HG02642 (cell line): ENCODE measurements around the gene COPZ2.

Source experiments
- ATAC-seq: cut with Tn5 transposase; IDR thresholded peaks from one replicate; pipeline ENCODE4 v1.9.1; 2021; ENCODE audit warnings: mild to moderate bottlenecking; ENCODE audit not compliant: unreplicated experiment, poor library complexity

Gene COPZ2

DNA sequence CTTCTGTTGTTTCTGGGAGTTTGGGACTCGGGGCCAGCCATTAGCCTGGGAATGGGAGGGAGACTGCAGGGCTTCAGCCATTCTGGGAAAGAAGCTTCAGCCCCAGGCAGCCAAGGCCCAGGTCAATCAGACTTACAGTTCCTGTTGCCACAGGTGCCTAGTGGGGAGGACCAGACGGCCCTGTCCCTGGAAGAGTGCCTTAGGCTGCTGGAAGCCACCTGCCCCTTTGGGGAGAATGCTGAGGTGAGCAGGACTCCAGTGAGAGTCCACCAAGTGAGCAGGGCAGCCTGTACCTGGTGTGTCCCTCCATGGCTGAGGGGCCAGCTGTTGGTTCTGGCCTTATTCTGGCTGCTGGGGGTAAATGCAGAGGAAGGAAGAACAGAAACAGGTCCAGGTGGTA is 19.3 kb upstream of the COPZ2 start:
- no peak for ATAC-seq

DNA sequence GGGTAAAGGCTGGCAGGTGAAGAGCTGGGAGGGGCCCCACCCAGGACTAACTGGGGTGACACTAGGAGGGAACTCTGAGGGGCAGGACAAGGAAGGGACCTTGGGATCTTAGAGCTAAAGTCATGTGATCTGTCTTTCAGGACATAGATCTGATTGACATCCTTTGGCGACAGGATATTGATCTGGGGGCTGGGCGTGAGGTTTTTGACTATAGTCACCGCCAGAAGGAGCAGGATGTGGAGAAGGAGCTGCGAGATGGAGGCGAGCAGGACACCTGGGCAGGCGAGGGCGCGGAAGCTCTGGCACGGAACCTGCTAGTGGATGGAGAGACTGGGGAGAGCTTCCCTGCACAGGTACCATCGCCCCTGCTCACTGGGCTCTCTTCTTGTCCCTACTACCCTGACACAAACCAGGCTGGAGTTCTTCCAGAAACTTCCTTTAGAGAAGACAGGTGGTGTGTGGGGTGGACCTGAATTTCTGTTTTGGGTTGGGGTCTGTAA is 18.7 kb upstream of the COPZ2 start:
- no peak for ATAC-seq

DNA sequence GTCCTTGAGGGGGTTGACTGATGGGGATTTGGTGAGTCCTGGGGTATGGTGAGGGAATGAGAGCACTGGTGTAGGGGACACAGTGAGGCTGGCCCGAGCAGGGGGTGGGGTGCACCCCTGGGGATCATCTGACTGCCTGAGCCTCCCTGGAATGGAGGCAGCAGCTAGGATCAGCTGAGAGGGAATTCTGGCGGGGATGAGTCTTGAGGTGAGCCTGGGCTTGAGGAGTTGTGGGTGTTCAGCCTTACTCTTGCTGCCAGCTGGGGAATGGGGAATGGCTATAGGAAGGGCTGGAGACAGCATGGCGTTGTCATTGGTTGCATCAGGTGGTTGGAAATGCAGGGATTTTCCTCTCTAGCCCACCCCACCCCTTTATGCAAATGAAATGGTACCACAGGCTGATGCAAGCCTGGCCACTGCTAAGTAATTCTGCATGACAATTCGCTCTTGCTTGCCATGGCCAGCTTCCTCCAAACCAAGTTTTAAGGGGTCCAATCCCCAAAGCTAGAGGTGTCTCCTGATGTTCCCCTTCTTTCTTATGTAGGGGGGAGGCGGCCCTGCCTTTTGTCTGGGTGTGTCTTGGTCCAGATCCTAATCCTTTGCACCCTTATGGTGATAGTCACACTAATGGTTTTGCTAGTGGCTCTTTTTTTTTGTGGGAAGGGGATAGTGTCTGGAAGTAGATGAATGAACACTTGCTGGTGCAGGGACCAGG is 18.1 kb upstream of the COPZ2 start:
- peak; percentile 56 for ATAC-seq

DNA sequence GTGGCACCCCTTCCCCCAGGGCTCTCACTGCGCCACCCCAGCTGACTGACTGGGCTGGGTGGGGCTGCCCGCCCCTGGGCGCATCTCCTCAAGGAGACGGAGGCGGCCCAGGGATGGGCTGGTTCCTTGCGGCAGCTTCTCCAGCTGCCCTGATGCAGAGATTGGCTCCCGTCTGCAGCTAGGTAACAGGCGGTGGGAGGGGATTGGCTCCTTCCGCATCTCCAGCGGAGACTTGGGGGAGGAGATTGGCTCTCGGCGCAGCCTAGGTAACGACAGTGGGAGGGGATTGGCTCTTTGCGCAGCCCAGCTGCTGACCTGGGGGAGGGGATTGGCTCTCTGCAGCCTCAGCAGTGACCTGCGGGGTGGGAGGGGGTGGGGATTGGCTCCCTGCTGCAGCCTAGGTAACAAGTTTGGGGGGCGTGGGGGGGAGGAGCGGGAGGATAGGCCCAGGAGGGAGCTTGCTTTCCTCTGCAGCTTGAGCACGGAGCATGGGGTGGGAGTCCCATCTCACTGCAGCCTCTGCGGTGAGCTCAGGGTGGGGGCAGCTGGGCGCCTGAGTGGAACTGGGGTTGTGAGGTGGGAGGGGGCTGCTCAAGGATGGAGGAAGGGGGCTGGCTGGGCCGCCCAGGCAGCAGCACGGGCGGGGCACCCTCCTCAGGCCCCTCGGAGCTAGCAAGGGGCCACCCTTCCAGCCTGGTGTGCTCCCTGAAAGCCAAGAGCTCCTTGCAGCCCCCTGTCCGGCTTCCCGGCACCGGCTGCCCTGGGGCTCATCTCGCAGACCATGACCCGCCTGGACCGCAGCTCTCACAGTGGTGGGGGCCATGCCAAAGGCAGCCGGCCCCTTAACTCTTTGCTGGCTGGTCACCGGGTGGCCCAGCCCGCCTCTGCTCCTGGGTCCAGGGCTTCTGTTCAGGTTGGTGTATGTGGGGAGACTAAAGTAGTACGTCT is 16.9 kb upstream of the COPZ2 start:
- no peak for ATAC-seq

DNA sequence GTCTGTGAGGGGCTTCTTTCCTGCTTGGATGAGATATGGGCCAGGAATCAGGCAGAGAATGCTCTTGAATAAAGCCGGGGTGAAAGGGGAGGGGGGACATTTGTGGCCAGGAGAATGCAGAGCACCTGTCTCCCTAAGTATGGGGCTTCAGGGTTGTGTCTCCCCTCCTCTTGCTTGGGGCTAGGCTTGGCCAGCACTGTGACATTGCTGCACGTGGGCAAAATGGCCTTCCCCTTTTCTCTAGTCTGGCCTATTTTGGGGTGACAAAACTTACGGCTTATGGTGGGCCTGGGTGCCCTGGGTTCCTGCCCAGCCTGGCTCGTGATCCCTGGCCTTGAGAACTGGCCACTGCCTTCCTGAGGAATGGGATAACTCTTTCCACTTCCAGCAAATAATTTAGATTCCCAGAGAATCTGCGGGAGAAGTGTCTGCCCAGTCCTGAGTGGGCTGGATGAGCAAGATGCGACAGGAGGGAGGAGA is 16.2 kb upstream of the COPZ2 start:
- ATAC-seq, result no peak

DNA sequence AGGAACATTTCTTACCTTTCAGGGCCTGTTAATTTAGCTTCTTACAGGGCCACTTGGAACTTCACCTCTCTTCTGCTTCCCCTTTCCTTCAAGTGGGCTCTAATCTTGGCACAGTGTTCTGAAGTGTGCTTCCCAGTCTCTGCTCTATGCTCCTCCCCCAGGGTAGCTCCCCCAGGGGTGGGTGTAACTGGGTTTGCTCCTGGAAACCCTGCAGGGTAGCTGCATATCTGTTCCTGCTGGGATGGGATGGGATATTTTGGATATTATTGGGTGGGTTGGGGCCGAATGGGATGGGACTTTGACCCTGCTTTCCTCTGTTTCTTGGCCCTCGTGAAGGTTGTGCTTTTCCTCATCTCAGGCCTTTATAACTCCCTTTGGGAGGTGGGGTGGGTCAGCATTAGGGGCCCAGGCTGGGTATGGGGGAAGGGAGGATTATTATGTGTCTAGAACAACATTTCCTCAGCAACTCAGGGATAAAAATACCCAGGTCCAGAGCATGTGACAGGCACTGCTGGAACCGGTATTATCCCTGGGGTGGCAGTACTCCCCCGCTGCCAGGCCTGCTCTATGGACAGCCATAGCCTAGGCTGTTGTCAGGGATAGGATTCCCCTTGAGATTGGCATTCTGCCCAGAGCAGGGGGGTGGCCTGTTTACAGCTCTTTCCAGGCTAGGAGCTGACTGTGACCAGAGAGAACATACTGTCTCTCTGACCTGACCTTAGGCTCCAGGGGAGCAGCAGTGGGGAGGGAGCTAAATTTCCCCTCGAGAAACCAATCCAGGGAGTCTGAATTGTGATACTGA is 15.6 kb upstream of the COPZ2 start:
- no peak for ATAC-seq

DNA sequence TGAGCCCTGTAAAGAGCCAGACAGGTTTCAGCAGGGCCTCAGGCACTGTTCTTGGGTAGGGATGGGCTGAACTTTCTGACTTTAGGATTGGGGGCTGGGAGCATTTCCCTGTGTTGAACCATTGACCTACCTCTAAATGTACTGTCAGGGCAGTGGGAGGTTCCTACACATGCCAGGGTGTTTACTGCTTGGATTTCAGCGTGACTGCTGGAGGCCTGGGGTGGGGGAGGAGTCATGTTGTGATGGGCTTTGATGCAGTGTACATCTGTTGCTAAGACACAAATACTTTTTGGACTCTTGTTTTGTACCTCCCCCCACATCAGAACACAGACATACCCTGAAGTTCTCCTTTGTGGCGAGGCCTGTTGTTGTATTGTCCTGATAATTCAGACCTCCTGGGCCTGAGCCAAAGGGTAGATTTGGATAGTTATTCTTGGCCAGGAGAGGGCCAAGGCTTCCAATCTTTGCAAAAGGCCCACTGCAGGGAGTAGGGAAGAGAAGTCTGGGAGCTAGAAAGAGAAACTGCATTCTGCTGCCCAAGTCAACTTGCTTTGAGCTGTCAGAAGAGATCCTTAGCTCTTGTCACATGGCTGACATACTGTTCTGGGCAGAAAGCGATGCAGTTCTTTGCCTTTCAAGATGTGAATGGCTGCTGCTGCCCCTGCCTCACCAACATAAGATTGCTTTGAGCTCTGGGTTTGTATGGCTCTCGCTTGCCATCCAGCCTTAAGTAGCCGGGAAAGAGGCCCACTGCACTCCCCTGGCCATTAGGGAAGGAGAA is 14.3 kb upstream of the COPZ2 start:
- no peak for ATAC-seq

DNA sequence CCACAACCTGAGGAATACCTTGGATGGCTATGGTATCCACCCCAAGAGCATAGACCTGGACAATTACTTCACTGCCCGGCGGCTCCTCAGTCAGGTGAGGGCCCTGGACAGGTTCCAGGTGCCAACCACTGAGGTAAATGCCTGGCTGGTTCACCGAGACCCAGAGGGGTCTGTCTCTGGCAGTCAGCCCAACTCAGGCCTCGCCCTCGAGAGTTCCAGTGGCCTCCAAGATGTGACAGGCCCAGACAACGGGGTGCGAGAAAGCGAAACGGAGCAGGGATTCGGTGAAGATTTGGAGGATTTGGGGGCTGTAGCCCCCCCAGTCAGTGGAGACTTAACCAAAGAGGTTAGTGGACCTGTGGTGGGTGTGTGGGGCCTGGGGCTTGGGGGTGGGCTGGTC is 13.7 kb upstream of the COPZ2 start:
- no peak for ATAC-seq

DNA sequence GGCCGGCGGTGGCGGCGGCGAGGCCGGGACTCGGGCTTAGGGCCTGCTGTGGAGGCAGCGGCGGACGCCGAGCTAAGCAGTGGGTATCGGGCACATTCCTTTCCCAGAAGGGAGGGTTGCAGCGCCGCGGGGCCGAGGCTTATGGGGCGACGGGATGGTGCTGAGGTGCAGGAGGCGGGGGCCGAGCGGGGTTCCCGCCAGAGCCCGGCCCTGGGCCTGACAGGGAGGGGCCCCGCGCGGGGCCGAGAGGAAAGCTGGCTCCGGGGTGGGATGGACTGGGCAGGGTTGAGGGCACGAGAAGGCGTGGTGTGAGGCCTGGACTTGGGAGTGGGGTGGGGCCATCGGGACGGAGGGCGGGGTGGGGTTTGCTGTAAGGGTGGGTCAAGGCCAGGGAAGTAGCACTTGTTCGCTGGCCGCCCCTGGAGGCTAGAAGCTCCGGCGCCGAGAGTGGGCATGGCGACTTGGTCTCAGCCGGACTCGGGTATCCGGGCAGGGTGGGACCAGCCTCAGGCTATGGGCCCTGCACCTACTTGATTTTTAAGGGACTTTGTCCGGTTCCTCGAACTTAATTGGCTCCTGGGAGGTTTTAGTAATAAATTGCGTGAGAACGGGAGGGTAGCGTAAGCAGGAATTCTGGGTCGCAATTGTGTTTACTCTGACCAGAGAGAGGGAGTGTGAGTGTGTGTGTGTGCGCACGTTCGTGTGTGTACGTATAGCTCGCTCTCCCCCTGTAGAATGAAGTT is 11.0 kb upstream of the COPZ2 start:
- peak; percentile 42 for ATAC-seq

DNA sequence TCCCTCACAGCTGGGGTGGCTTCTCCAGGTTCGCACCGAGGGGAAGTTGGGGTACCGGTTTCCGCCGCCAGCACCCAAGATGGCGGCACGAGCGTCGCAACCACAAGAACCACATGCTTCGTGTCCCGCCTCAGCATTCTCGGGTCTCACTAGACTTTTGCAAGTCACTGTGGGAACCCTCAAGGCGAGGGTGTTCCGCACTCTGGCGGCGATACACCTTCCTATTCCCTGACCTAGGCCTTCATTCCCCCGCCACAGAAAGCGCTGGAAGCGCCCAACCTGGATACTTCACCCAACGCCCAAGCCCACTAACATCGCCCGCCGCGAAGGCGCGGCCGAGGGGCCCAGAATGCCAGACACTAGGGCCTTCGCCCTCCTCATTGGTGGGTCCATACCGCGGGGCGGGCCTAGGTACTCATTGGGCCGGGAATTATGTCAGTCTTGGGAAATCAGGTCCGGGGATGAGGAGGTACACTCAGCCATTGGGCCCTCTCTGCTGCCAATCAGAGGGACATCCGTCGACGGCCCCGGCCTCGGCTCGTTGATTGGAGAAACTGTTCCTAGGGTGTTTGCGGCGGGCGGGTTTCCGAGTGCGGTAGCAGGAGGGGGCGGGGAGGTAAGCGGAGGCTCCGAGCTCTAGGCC is 10.3 kb upstream of the COPZ2 start, which contains the start of gene NFE2L1:
Gene NFE2L1 (plus strand): TSS at position 619 of the 643 bp plus-strand sequence. CDS start 2,760 bp downstream, outside the sequence.
- ATAC-seq, result peak; percentile 91

DNA sequence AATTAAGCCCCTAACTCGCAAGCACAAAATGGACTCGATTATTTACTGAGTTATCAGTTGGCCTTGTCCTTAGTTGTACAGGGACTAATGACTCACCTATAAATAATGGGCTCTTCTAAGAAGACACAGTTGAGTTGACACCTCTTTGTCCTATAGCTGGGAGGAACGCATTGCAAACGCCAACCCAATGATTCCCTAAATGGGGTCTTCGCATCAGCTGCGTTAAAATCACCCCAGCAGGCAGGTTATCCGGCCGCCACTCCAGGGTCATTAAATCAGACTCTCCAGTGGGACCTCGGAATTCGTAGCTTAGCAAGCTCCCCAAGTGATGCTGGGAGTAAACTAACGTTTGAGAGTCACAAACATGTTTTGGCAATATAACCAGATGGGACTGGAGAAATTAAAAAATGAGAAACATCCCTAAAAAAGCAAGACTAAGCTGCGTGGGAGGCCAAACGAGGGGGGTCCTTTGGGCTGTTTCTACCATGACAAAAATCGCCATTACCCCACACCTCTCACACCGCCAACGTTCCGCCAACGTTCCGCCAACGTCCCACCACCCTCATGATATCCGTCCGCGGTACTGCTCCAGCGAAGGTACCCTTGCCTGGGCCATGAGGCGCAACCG is 9.6 kb upstream of the COPZ2 start:
- no peak for ATAC-seq

DNA sequence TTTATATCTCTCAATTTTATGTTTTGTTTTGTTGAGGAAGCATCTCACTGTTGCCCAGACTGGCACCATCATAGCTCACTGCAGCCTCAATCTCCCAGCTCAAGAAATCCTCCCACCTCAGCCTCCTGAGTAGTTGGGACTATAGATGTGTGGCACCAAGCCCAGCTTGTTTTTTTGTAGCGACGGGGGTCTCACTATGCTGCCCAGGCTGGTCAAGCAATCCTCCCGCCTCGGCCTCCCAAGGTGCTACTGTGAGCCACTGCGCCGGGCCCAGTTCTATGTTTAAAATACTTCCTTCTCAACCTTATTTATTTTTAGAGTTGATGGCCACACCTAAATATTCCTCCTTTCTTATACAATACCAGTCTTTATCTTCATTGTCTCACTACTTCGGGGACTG is 8.7 kb upstream of the COPZ2 start:
- ATAC-seq, result no peak

DNA sequence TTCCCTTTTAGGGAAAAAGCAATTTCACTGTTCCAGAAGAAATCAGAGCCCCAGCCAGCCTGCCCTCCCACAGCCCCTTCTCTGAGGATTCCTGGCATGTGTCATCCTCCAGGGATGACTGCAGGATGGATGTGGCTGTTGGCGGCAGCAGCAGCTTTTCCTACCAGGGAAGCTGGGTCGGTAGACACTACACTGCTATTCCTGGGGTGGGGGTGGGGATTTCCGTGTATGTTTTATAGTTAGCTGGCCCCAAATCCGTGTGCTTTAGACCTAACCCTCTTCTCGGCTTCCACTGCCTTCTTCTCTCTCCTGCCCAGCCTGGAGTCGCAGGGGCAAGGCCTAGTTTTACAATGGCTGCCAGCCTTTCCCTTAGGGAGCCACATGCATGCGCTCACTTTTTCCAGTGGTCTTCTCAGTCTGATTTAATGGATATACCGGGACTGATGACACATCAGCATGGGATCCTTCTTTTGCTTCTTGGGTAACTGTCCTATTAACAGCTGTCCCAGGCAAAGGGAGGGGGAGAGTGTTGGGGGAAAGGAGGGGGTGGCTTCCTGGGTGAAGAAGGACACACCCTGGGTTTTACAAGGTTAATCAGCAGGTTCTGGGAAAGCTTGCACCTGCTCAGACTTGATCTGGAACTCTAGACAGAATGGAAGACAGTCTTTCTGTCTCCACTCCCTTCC is 7.9 kb upstream of the COPZ2 start:
- no peak for ATAC-seq

DNA sequence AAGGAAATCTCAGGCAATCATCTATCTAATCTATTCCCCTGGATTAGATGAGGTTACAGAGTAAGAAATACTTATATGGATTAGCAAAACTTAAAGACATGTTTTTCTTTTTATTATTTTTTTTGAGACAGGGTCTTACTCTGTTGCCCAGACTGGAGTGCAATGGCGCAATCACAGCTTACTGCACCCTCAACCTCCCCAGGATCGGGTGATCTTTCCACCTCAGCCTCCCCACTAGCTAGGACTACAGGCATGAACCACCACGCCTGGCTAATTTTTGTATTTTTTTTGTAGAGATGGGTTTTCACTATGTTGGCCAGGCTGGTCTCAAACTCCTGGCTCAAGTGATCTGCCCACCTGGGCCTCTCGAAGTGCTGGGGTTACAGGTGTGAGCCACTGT is 7.3 kb upstream of the COPZ2 start:
- no peak for ATAC-seq

DNA sequence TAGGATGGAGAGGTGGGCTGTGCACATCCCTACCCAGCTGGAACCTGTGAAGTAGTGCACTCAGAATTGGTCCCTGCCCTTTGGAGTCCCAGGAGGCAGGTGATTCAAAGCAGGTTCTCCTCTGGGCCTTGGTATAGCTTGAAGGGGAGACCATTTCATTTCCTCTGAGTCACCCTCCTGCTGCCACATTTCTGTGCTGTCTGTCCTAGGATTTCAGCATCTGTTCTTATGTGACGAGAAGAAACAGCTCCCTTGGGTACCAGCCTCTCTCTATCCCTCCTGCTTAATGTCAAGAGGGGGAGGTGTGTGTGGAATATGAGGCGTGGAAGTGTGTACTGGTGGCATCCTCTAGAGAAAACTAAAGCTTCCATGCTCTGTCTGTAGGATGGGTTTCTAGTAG is 5.6 kb upstream of the COPZ2 start:
- no peak for ATAC-seq

DNA sequence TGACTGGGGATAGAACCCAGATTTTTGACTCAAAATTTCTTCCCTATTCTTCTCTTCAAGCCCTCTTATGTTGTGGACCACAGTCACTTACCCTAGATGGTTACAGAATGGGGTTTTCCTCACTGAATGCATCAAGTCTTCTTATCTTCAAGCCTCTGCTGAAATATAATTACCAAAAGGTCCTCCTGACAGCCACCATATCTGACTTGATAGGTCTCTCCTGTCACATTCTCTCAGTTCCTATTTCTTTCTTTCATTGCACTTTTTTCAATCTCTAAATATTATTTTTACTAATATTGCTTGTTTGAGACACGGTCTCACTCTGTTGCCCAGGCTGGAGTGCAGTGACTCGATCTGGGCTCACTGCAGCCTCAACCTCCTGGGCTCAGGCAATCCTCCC is 1.1 kb upstream of the COPZ2 start:
- ATAC-seq, result no peak

DNA sequence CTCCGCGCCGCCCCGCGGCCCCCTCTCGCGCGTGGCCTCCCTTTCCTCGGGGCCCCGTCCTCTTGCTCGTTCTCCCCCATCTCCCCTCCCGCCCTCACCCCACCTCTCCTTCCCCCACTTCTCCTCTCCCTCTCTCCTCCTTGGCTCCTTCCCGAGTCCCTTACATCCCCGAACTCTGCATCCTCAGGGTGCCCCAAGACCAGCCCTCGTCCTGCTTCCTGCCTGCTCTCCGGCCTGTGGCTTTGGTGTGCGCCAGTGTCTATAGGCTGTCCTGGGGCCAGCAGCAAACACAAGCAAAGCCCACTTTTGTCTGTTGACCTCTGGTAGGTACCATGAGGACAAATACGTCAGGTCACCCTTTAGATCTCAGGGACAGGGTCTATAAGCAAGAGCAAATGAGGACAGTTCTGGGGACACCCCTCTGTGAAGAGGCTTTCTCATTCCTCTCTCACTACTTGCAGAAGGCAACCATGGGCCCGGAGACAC is 284 bp upstream of the COPZ2 start:
- ATAC-seq, result peak; percentile 3
